GM18909 (cell line): ENCODE measurements around the gene CCDC40.

Experiments
- ATAC-seq: cut with Tn5 transposase; IDR thresholded peaks from one replicate; pipeline ENCODE4 v1.9.1; 2021; ENCODE audit warnings: mild to moderate bottlenecking; ENCODE audit not compliant: unreplicated experiment, poor library complexity

The CCDC40 gene

DNA sequence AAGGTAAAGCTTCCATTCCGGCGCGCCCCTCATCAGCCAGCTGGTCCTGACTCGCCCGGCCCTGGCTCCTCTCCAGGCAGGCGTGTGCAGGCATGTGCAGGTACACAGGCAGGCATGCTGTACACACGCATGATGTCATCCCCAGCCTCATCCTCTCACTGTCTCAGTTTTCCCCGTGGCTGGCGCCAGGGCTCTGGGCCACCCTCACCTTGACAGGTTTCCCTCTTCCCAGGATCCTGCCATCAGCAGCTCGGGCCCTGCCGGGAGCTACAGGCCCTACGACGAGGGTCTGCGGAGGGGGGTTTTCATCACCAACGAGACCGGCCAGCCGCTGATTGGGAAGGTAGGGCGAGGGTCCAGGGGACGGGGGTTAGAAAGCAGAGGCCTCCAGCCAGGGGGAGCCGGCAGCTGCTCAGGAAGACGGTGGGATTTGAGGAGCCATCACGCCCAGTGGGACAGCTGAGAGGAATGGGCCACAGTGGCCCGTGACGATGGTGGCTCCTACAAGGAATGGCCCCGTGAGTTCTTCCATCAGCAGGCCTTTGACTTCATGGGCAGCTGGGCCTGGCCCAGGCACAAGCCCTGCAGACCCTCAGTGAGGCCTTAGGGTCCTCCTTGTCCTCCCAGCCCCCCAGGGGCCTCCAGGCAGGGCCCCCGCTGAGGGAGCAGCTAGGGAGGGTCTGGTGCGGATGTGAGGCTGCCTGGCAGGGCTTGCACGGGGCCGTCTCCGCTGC, 73.4 kb downstream of the CCDC40 start:
- ATAC-seq: no peak

- no peak for ATAC-seq
Observed at GRCh38 chr17:80110447-80110812, 74.0 kb downstream of the CCDC40 start.

DNA sequence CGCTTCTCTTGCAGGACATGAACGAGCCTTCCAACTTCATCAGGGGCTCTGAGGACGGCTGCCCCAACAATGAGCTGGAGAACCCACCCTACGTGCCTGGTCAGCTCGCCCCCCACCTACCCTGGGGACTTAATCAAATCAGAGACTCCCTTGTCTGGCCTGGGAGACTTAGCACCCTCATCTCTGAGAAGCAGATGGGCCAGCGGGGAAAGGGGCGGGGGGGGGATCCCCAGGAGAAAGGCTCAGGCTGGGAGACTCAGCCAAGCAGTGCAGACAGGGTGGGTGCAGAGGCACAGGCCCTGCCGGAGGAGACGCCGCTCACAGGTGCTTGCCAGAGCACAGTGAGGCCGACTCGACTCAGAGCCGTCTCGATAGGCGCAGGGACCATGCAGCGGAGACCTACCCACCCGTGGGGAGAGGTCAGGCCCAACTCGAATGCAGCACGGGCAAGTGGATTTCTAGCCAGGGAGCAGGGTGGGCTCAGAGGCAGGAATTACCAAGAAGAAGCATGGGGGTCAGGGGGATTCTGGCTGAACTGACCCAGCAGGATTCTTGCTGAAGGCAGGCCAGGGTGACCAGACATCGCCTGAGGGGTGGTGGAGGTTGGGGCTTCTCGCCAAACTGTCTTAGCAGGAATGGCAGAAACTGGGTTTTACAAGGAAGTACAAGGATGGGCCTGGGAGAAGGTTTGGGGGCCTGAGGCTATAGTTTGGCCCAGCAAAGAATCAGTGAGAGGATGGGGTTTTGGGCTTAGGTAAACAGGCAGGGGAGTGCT, 74.7 kb downstream of the CCDC40 start:
- ATAC-seq: no peak

DNA sequence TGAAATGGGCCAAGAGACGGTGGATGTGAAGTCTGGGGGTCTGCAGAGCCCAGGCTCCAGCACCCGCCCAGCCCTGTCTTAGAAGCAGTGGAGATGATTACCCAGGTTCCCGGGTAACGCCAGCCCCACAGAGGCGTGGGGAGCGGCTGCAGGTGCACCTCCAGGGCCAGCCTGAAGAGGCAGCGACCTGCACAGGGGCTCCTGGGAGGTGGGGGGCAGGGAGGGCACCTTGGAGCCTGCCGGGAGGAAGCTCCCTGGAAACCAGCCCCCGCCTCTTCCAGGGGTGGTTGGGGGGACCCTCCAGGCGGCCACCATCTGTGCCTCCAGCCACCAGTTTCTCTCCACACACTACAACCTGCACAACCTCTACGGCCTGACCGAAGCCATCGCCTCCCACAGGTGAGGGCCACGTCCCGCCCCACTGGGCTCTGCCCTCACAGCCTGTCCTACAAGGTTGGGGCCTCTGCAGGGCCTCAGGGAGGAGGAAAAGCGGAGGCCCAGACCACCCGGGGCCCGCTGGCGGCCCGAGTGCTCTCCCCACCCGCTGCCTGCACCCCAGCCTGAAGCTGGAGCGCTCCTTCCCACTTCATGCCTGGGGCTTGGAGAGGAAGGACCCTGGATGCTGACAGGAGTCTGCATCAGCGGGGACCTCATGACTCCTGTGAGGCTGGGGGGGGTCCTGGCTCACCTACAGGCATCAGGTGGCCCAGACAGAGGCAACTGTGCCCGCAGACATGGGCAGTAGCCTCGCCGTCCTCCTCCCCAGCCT, 75.4 kb downstream of the CCDC40 start:
- ATAC-seq: no peak

GRCh38 chr17:80112471-80113032, 76.1 kb downstream of the CCDC40 start:
- ATAC-seq: no peak

DNA sequence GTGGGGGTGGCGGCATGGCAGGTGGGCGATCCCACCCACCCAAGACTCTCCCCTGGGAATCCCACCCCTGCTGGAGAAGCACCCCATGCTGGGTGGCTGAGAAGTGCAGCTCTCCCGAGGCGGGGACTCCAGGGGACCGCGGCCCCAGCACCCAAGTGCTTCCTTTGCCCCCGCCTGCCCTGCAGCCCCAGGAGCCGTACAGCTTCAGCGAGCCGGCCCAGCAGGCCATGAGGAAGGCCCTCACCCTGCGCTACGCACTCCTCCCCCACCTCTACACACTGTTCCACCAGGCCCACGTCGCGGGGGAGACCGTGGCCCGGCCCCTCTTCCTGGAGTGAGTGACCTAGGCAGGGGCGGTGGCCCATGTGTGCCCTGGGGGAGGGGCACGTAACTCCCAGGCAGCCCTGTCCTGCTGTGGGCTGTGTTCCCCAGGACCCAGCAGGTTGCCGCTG, 76.6 kb downstream of the CCDC40 start:
- no peak for ATAC-seq

DNA sequence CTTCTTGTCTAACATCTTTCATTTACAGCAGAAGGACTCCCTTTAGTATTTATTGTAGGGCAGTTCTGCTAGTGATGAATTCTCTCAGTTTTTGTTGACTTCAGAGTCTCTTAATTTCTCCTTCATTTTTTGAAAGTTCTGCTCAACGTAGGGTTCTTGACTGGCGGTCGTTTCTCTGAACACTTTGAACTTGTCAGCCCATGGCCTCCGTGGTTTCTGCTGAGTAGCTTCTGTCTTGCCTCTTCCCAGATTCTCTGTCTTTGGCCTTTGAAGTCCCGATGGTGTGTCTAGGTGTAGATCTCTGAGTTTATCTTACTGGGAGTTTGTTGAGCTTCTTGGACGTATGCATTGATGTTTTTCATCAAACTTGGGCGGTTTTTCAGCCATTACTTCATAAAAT, 78.3 kb downstream of the CCDC40 start:
- ATAC-seq: no peak

GRCh38 chr17:80115159-80115558, 78.7 kb downstream of the CCDC40 start:
- no peak for ATAC-seq

DNA sequence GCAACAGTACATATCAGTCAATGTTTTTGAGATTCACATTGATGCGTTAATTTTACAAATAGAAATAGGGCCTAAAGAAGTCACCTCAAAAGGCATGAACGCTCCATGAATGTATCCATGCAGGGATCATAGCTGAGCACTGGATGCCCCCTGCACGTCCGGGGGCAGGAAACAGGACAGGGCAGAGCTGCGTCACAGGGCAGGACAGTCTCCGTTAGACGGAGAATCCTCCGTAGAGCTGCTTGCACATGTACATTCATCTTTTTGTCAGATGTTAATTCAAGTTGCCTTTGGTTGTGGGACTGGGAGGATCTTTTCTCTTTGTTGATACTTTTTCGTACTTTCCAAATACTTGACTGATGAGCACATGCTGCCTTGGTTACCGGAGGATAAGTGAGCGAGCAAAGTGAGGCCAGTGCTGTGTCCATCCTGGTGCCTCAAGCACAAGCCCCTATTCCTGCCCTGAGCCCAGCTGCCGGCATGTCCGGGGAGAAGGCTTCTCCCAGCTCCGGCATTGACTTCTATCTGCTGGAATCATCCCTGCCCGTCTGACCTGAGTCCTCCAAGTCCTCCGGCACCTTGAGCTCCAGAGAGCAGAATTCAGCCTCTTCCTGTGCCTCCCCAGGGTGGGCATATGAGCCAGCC, 80.0 kb downstream of the CCDC40 start:
- no peak for ATAC-seq

DNA sequence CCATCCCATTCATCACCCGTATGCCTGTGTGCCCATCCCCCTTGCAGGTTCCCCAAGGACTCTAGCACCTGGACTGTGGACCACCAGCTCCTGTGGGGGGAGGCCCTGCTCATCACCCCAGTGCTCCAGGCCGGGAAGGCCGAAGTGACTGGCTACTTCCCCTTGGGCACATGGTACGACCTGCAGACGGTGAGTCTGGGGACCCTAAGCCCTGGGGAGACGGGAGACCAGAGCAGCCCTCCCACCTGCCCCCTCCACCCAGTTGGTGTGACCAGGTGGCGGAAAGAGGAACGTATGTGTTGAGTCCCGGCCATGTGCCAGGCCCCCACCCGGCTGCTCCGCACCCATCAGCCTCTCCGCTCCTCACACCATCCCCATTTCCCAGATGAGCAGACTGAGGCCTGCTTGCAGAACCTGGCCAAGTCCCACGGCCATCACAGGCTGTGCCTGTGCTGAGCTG, 80.5 kb downstream of the CCDC40 start:
- ATAC-seq: no peak

DNA sequence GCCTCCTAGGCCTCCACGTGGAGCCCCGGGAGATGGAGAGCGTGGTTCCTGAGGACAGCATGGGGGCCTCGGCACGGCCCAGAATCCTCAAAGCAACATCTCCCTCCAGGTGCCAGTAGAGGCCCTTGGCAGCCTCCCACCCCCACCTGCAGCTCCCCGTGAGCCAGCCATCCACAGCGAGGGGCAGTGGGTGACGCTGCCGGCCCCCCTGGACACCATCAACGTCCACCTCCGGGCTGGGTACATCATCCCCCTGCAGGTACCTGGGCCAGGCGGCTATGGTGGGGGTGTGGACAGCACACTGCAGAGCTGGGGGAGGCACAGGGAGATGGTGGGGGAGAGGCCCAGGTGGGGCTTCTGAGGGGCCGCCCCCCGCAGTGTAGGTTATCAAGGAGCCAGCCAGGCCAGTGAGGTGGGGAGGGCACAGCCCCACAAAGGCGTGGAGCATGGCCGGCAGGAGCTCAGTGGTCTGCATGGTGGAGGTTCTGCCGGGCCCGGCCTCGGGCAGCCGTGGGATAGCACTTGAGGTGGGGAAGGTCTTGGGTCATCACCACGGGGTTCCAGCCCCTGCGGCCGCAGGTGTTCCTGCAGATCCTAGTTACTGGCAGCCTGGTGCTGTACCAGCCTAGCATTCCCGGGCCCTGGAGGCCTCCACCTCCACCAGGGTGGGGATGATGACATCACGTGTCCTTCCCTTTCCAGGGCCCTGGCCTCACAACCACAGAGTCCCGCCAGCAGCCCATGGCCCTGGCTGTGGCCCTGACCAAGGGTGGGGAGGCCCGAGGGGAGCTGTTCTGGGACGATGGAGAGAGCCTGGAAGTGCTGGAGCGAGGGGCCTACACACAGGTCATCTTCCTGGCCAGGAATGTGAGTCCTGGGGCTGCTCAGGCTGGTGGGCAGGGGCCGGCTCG, 81.3 kb downstream of the CCDC40 start:
- no peak for ATAC-seq

GRCh38 chr17:80118601-80119270, 82.3 kb downstream of the CCDC40 start:
- no peak for ATAC-seq

DNA sequence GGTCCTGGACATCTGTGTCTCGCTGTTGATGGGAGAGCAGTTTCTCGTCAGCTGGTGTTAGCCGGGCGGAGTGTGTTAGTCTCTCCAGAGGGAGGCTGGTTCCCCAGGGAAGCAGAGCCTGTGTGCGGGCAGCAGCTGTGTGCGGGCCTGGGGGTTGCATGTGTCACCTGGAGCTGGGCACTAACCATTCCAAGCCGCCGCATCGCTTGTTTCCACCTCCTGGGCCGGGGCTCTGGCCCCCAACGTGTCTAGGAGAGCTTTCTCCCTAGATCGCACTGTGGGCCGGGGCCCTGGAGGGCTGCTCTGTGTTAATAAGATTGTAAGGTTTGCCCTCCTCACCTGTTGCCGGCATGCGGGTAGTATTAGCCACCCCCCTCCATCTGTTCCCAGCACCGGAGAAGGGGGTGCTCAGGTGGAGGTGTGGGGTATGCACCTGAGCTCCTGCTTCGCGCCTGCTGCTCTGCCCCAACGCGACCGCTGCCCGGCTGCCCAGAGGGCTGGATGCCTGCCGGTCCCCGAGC, 82.9 kb downstream of the CCDC40 start:
- no peak for ATAC-seq

DNA sequence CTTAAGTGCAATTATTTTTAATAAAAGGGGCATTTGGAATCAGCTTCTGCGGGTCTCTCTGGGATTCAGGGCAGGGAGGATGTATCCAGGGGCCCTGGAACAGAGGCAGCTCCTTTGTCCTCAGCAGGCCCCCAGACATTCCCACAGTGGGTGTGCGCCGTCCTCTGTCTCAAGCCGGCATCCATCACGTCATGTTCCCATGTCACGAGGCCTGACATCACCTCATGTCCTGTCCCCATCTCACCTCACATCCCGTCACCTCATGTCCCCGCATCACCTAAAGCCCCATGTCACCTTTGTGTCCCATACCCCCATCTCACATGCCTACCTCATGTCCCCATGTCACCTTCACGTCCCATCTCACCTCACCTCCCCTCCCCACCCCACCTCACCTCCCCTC, 83.4 kb downstream of the CCDC40 start:
- no peak for ATAC-seq

GRCh38 chr17:80122026-80122575, 85.7 kb downstream of the CCDC40 start:
- no peak for ATAC-seq

DNA sequence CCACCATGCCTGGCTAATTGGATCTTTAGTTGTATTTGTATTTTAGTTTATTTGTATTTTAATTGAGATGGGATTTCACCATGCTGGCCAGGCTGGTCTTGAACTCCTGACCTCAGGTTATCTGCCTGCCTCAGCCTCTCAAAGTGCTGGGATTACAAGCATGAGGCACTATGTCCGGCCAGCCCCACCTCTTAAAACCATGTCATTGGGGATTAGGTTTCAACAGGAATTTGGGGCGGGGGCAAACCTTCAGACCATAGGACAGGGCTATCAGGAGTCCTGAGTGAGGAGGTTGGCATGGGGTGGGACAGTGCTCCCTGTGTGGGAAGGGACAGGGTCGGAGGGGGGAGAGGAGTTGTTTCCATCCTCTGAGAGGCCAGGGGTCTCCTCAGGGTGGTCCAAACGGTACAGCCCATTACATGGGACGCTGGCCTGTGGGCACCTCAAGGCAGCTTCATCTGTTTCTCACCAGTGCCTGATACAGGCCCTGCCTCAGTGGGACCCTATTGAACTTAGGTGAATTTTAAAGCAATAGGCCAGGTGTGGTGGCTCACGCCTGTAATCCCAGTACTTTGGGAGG, 86.6 kb downstream of the CCDC40 start:
- no peak for ATAC-seq

DNA sequence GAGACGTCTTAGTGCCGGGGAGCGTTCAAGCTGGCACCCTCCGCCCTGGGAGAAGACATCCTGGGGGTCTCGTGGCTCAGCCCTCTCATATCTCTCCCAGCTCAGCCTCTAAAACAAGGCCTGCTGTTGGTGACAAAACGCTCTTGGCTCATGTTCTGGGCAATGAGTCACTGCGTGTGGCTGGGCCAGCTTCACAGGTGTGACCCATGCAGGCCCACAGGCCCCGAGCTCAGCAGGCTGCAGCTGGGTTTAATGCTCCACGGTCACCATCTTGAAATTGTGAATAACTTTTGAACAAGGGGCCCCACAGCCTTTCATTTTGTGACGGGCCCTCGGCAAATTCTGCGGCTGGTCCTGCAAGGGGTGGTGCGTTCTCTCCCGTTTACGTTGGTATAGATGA, 87.3 kb downstream of the CCDC40 start:
- no peak for ATAC-seq
